GM13976 (cell line): ENCODE measurements around the gene TBC1D32.
"Not testable (repeated sequence)": the region's sequence is repeated elsewhere in the genome, so short reads cannot be mapped to it uniquely, and the experiment has no call there.

ENCODE experiments used
- DNase-seq: peaks from one replicate; pipeline ENCODE4 v3.0.0; 2012; ENCODE audit warnings: low spot score
- in situ Hi-C: fragments of 300-500 bp; cut with MboI; formaldehyde crosslinking; loops from one replicate; pipeline ENCODE4 v1.12.0; 2022; ENCODE audit warnings: low sequenced_read_pairs, mixed read lengths, inconsistent platforms; ENCODE audit not compliant: unreplicated experiment
- TF ChIP-seq, protein P1 (sequence below): IDR thresholded peaks from 2 replicates; pipeline ENCODE4 v1.5.1; 2012; ENCODE audit warnings: borderline replicate concordance, mild to moderate bottlenecking; ENCODE audit not compliant: insufficient read depth; ENCODE audit errors: extremely low read depth, missing control alignments, control extremely low read depth

TBC1D32 gene

DNA sequence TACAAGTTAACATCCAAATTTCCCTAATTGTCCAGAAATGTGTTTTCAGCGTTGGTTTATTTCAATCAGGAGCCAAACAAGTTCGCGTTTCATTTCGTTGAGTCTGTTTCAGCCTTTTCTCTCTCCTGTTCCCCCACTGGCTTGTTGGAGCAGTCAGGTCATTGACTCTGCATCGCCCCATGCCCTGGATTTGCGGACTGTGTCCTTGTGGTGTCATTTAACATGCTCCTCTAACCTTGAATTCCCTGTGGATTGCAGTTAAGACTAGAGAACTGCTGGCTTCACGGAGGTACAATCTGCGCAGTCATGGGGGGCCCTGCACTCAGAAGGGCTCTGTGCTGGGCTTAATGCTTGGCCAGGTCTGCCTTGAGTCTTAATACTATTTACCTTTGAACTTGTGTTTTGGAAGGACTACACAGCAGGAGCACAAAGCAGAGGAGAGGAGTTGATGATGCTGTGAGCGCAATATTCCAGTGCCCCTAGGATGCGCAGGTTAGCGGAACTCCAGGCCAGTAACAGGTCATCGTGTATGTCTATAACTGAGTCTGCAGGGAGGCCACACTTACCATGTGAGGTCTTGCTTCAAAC, 5.5 kb upstream of the TBC1D32 start:
- in situ Hi-C loops: no loop called here
- DNase-seq: no peak
- TF ChIP-seq, protein P1, sequence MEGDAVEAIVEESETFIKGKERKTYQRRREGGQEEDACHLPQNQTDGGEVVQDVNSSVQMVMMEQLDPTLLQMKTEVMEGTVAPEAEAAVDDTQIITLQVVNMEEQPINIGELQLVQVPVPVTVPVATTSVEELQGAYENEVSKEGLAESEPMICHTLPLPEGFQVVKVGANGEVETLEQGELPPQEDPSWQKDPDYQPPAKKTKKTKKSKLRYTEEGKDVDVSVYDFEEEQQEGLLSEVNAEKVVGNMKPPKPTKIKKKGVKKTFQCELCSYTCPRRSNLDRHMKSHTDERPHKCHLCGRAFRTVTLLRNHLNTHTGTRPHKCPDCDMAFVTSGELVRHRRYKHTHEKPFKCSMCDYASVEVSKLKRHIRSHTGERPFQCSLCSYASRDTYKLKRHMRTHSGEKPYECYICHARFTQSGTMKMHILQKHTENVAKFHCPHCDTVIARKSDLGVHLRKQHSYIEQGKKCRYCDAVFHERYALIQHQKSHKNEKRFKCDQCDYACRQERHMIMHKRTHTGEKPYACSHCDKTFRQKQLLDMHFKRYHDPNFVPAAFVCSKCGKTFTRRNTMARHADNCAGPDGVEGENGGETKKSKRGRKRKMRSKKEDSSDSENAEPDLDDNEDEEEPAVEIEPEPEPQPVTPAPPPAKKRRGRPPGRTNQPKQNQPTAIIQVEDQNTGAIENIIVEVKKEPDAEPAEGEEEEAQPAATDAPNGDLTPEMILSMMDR: no peak

DNA sequence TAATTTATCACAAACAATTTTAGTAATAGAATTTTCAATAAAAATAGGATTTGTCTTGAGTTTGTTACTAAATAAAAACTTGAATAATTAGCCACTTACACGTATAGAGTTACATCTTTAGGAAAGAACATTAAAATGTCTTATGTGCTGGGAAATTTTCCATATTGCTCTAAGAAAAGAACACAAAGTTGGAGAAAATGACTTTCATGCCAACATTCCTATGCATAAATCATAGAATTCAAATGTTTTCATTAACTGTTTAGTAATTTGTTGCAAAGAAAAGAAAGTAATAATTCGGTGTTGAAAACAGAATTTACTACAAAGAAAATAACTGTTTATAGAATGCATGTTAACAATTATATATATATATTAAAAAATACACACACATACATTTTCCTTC, 4.7 kb upstream of the TBC1D32 start:
- no peak for DNase-seq
- TF ChIP-seq, protein P1: no peak
- in situ Hi-C loops: no loop called here

DNA sequence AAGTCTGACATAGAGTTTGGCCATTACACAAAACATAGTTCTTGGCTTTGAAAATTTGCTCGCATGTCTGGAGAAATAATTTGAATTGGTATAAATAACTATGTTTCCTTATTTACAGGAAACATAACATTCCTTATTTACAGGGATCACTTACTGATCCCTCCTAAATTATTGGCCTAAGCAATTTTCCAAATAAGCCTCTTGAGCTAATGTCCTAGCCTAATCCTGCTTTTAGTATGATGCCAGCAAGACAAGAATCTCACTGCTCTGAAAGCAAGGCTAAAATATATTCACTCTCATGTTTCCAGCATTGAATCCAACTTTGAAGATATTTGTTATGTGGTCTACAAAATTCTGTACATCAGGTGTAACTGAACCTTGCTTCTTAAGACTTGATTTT, 4.1 kb upstream of the TBC1D32 start:
- DNase-seq: no peak
- TF ChIP-seq, protein P1: no peak
- in situ Hi-C loops: no loop called here

DNA sequence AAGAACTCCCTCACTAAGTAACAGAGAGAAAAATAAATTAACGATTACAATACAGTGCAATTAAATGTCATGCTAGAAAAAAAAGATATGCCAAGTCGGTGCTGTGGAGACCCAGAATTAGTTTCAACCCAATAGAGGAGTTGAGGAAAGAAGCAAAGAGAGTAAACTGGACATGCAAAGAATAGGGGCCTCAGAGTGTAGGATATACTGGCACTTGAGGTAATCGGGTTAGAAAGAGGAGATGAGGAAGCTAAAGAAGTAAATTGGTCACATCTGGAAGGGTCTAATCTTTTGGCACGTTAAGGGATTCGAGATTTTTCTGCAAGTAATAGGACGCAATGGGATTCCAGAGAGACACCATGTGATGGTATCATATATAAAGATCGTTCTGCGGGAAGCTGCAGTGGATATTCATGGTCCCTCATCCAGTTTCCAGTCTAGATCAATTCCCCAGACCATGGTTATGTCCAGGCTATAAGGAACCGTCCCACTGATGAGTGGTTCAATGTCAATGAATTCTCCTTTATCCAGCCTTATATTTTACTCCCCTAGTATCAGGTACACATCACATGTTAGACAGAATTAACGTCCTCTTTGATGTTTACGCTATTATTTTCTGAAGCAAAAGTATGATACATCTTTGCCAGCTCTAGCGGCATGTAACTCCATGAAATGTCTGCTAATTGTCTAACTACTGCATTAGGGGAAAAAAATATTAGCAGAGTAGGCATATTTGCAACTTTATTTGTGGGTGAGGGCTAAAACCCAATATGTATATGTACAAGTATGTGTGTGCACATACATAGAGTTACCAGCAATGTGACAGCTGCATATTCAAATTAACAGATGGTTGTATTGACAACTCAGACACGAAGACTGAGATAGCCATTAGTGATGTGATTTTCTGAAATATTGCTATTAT, 1.1 kb upstream of the TBC1D32 start:
- DNase-seq: no peak
- in situ Hi-C loops: no loop called here
- TF ChIP-seq, protein P1: no peak

DNA sequence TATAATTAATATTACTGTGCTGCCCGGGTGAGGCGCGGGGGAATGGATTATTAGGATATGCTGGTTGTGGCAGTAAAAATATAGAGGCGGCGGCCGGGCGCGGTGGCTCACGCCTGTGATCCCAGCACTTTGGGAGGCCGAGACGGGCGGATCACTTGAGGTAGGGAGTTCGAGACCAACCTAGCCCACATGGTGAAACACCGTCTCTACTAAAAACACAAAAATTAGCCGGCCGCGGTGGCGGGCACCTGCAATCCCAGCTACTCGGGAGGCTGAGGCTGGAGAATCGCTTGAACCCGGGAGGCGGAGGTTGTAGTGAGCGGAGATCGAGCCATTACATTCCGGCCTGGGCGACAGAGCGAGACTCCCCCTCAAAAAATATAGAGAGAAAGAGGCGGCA, 586 bp downstream of the TBC1D32 start:
- not testable (repeated sequence) for DNase-seq

DNA sequence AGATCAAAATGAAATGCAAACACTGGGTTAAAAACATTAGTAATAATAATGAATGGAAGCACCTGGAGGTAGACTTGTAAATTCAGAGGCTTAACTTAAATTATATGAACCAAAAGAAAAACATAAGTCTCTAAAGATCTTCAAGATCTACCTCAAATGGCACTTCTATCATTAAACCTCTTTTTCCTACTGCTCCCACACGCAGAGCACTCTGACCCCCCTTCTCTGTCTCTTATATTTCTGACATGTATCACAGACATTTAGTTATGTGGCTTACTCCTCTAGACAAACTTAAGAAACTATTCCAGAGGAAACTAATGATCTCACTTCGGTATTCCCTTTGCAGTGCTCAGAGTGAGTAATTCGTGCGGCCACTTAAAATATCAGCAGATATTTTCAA, 1.1 kb downstream of the TBC1D32 start:
- no peak for DNase-seq
- in situ Hi-C loops: no loop called here
- TF ChIP-seq, protein P1: no peak

More for the DNA sequence above, 586 bp downstream of the TBC1D32 start:
- in situ Hi-C loops: not testable (repeated sequence)

DNA sequence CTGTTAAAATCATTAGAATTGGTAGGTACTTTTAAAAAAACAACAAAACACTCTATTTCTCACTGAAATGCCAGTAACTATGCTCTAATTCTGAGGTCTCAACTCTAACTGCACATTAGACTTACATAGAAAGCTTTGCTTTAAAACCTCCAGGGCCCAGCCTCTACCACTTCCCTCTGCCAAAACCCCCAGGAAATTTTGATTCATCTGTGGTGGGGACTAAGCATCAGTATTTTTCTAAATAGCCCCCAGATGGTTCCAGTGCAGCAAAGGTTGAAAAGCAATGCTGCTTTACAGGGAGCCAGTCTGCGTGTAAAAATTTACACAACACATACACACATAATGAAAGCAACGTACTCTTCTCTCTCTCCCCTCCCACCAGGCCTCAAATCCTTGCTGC, 3.8 kb downstream of the TBC1D32 start:
- in situ Hi-C loops: no loop called here
- TF ChIP-seq, protein P1: no peak
- no peak for DNase-seq
